HG03571 (cell line): ENCODE results near the gene CCK.
A peak's percentile ranks its signal among the peaks of the same experiment; 100 is the strongest.

ENCODE experiments used
- ATAC-seq: cut with Tn5 transposase; IDR thresholded peaks from one replicate; pipeline ENCODE4 v1.9.1; 2021; ENCODE audit not compliant: unreplicated experiment

CCK gene

GRCh38 chr3:42226470-42227425 is 39.2 kb downstream of the CCK start:
- ATAC-seq: no peak

- ATAC-seq: no peak
These were observed 40.3 kb downstream of the CCK start for GRCh38 chr3:42225486-42226363.

- no peak for ATAC-seq
These were observed 41.1 kb downstream of the CCK start for GRCh38 chr3:42224658-42225421.

- ATAC-seq: no peak
These were observed 41.8 kb downstream of the CCK start for GRCh38 chr3:42224178-42224577.

GRCh38 chr3:42222942-42223693 is 42.9 kb downstream of the CCK start:
- no peak for ATAC-seq

- ATAC-seq: no peak
These were observed 45.4 kb downstream of the CCK start for GRCh38 chr3:42220436-42221121.

GRCh38 chr3:42216931-42217333 is 49.1 kb downstream of the CCK start:
- ATAC-seq: no peak

- peak; percentile 79 for ATAC-seq
These were observed 49.7 kb downstream of the CCK start for GRCh38 chr3:42216302-42216701.

GRCh38 chr3:42214565-42215283 is 51.3 kb downstream of the CCK start:
- ATAC-seq: peak; percentile 48

GRCh38 chr3:42214064-42214463 is 51.9 kb downstream of the CCK start:
- ATAC-seq: no peak

- no peak for ATAC-seq
These were observed 52.6 kb downstream of the CCK start for GRCh38 chr3:42213417-42213816.

- no peak for ATAC-seq
These were observed 55.3 kb downstream of the CCK start for GRCh38 chr3:42210726-42211125.

- no peak for ATAC-seq
These were observed 56.1 kb downstream of the CCK start for GRCh38 chr3:42209917-42210316.
